Activated naive CD4-positive, alpha-beta T cell treated with anti-CD3 and anti-CD28 coated beads, Interleukin-2, amount 50 U/mL, for 24 hours (primary cell): Measurements from ENCODE around the gene S100P.

Experiments
- H3K27ac Mint-ChIP-seq: one replicate; pipeline ENCODE4 v1.8.0; 2021; ENCODE audit warnings: mild to moderate bottlenecking, mixed read lengths
- H3K27me3 Mint-ChIP-seq: one replicate; pipeline ENCODE4 v1.8.0; 2021; ENCODE audit warnings: mixed read lengths
- H3K36me3 Mint-ChIP-seq: one replicate; pipeline ENCODE4 v1.8.0; 2021; ENCODE audit warnings: mixed read lengths
- H3K4me1 Mint-ChIP-seq: one replicate; pipeline ENCODE4 v1.8.0; 2021; ENCODE audit warnings: mixed read lengths
- H3K4me3 Mint-ChIP-seq: one replicate; pipeline ENCODE4 v1.8.0; 2021; ENCODE audit warnings: mild to moderate bottlenecking, mixed read lengths
- H3K9me3 Mint-ChIP-seq: one replicate; pipeline ENCODE4 v1.8.0; 2021; ENCODE audit warnings: mixed read lengths

The S100P gene

DNA sequence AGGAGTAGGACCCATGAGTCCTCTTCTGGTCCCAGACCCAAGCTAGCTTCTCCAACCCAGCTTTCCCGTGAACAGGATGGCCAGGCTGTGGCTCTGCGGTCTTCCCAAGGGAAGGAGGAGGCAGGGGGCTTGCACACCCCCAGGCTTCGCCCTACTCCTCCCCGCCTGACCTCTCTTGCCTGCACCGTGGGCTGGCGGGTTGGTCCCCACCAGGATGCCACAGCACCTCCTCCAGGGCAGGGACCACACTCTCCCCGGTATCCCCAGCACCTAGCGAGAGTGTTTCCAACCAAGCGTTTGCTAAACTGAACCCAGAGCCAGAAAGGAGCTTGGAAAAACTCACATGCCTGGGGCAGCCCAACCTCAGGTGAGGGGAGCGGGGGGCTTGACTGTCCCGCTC, 9.0 kb upstream of the S100P start:
- Mint-ChIP-seq H3K9me3 (no peaks in the 10 kb centered on the region), H3K4me1 (peaks cover 27% of the 10 kb centered on the region), H3K36me3 (peaks cover 5% of the 10 kb centered on the region), H3K27me3 (no peaks in the 10 kb centered on the region), H3K27ac (no peak overlapping the region), H3K4me3 (no peak overlapping the region)

DNA sequence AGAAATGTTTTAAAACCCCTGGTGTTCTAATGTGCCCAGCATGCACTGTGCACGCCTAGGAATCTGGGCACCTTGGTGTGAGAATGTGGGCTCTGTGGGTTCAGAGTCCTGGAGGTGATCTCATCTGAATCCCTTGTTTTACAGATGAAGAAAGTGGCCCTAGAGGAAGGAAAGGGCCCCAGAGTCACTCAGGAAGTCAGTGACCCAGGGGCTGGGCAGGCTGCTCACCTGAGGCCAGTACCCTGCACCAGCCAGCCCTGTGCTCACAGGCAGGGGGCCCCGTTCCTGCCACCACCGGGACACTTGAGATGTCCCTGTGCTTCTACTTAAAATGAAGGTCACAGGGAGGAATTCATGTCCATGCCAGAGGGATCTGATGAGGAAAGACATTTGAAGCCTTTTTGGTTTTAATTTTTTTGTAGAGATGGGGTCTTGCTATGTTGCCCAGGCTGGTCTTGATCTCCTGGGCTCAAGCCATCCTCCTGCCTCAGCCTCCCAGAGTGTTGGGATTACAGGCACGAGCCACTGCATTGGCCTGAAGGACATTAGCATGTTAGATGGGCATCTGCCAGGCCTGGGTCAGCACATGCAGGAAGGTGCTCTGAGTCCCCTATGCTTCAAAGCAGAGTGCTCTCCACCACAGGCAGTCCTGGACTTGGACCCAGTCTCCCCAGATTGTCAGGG, 7.4 kb upstream of the S100P start:
- Mint-ChIP-seq H3K36me3 (no peaks in the 10 kb centered on the region), H3K27me3 (no peaks in the 10 kb centered on the region), H3K4me1 (peaks cover 43% of the 10 kb centered on the region), H3K27ac (no peak overlapping the region), H3K9me3 (no peaks in the 10 kb centered on the region), H3K4me3 (no peak overlapping the region)

DNA sequence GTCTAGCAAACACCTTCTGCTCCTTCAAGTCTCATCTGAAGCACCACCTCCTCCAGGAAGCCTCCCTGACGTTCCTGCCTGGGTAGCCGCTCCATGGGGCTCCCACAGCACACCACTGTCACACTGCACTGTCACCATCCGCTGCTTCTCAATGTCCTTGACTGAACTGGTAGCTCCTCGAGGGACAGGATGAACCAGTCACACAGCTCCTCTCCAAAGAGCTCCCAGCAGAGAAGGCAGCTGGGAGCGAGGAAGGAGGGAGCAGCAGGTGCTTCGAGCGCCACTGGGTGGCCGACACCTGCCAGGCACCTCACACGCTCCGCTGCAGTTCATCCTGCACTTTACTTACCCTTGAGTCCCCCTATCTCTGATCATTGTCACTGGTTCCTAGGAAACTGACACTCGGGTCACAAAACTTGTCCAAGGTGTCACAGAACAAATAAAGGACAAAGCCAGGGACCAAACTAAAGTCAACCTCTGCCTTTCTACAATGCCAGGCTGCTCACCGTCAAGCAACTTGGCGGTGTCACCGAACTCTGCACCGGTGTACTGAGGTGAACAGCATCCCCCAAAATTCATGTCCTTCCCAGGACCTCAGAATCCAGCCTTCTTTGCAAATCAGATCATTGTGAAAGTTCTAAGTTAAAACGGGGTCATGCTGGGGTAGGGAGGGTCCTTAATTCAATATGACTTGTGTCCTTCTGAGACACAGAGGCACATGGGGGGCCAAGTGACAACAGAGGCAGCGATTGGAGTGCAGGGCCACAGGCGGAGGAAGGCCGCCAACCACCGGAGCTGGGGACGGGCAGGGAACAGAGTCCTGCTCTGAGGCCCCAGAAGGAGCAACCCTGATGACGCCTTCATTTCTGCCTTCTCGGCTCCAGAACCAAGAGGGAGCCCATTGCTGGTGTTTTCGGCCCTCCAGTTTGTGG, 5.5 kb upstream of the S100P start:
- Mint-ChIP-seq H3K4me3 (no peak overlapping the region), H3K9me3 (no peaks in the 10 kb centered on the region), H3K27me3 (no peaks in the 10 kb centered on the region), H3K36me3 (no peaks in the 10 kb centered on the region), H3K27ac (no peak overlapping the region), H3K4me1 (peaks cover 55% of the 10 kb centered on the region)

DNA sequence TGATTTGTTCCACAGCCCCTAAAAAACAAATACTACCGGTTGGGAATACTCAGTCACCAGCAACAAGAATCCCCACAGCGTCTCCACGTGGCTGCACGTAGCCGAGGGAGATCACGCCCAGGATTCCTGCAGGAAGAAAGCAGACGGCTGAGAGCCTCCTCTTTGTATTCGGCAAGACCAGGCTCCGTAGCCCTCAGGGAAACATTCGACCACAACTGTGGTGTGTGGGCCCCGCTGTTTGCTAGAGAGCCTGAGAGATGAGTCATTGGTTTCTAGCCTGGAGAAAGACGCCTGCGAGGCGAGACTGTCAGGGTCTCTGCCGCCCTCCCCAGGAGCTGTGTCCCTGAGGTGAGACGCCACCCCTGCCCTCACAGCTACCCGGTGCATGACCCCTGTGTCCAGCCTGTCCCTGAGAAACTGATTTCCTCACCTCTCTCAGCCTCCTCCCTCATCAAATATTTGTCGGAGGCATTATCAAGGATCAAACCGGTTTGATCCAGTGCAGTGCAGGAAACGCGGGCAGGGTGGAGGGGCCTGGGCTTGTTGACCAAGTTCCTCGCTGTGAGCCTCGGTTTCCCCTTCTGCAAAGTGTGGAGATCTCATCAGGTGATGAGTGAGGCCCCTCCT, 4.7 kb upstream of the S100P start:
- H3K27me3 Mint-ChIP-seq, result no peaks in the 10 kb centered on the region
- H3K27ac Mint-ChIP-seq, result peak overlapping the region; percentile 53
- H3K4me1 Mint-ChIP-seq, result peaks cover 63% of the 10 kb centered on the region
- peak overlapping the region; percentile 74 for H3K4me3 Mint-ChIP-seq
- H3K9me3 Mint-ChIP-seq, result no peaks in the 10 kb centered on the region
- no peaks in the 10 kb centered on the region for H3K36me3 Mint-ChIP-seq

DNA sequence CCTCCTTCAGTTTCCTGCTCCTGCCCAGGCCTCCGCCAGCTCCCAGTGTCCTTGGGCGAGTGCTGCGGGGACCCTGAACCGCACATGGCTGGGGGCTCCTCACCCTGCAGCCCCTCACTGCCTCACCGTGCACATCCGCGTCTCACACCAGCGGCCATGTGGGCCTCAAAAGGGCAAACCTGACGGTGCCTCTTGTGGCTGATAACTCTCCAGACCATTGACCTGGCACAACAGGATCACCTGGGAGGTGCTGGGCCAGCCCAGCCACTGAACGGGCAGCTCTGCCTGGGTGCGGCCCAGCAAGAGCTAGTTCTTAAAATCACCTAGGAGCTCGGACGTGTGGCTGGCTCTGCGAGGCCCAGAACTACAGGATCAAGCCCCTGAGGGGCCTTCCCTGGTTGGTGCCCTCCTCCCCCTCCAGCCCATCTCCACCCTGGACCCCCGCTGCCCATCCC, 4.1 kb upstream of the S100P start:
- H3K4me3 Mint-ChIP-seq, result peak overlapping the region; percentile 74
- H3K4me1 Mint-ChIP-seq, result peaks cover 67% of the 10 kb centered on the region
- H3K27ac Mint-ChIP-seq, result peak overlapping the region; percentile 91
- H3K27me3 Mint-ChIP-seq, result no peaks in the 10 kb centered on the region
- H3K36me3 Mint-ChIP-seq, result no peaks in the 10 kb centered on the region
- no peaks in the 10 kb centered on the region for H3K9me3 Mint-ChIP-seq

DNA sequence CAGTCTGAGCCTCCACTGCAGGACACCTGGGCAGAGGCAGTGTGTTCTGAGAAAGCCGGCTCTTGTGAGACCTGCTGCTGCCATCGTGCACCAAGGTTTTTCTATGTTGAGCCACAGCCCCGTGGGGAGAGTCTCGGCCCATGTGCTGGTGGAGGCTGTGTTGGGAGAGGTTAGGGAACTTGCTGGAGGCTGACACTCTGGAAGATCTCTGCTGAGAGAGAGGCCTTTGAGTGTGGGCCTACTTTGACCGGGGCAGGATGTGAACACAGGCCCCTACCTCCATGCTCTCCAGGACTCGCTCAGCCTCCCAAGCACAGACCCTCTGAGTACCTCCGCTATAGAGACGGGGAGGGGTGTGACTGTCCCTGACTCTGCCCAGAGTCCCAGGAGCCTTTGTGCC, 1.3 kb upstream of the S100P start:
- Mint-ChIP-seq H3K27ac (no peak overlapping the region), H3K9me3 (no peaks in the 10 kb centered on the region), H3K4me3 (no peak overlapping the region), H3K4me1 (peaks cover 90% of the 10 kb centered on the region), H3K36me3 (no peaks in the 10 kb centered on the region), H3K27me3 (no peaks in the 10 kb centered on the region)

DNA sequence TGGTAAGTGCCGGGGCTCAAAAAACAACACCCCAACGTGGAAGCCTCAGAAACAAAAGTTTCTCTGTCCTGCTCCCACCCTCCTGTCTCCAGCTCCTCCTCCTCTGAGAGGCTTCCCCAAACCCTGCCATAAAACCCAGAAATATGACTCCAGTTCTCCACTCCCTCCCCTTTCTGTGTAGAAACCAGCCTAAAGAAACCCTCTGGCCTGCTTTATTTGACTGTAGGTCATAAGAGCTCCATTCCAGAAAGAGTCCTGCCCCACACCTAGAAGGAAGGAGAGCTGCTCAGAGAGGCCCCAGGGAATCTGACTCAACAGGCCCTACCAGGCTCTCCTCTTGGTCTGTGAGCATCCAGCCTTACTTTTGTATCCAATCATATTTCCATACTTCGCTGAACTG, 872 bp upstream of the S100P start:
- no peak overlapping the region for H3K4me3 Mint-ChIP-seq
- H3K4me1 Mint-ChIP-seq, result peaks cover 88% of the 10 kb centered on the region
- H3K27ac Mint-ChIP-seq, result peak overlapping the region; percentile 72
- H3K27me3 Mint-ChIP-seq, result no peaks in the 10 kb centered on the region
- H3K36me3 Mint-ChIP-seq, result no peaks in the 10 kb centered on the region
- no peaks in the 10 kb centered on the region for H3K9me3 Mint-ChIP-seq

DNA sequence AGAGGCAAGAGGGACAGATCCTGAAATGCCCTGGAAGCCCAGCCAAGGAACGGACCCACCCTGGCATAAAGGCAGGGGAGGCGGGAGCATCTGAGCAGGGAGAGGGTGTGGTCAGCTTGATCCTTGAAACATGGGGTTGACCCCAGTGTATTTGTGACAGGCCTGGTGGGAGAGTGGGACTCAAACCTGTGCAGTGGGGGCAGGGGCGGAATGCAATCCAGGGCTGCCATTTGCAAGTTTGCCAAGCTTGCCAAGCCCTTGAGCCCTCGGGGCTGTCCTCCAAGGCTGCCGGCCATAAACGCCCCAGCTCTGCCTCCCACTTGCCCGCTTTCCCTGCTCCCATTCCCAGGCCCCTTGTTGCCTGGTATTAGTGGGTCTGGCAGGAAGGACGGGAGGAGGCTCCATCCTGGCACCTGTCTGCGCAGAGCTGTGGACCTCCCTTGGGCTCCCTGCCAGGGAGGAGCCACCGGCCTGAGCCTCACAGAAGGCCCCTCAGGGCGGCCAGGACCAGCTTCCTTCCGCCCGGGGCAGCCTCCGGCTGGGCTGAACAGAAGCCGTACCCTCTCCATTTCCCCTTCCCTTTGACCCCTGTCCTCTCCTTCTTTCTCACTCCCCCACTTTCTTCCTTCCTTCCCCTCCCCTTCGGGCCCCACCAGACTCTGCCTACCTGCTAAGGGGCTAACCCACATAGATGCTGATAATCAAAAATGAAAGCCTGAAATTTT, 661 bp downstream of the S100P start:
- peak overlapping the region; percentile 59 for H3K4me3 Mint-ChIP-seq
- no peaks in the 10 kb centered on the region for H3K9me3 Mint-ChIP-seq
- no peaks in the 10 kb centered on the region for H3K36me3 Mint-ChIP-seq
- peak overlapping the region; percentile 90 for H3K27ac Mint-ChIP-seq
- H3K27me3 Mint-ChIP-seq, result no peaks in the 10 kb centered on the region
- H3K4me1 Mint-ChIP-seq, result peaks cover 86% of the 10 kb centered on the region

DNA sequence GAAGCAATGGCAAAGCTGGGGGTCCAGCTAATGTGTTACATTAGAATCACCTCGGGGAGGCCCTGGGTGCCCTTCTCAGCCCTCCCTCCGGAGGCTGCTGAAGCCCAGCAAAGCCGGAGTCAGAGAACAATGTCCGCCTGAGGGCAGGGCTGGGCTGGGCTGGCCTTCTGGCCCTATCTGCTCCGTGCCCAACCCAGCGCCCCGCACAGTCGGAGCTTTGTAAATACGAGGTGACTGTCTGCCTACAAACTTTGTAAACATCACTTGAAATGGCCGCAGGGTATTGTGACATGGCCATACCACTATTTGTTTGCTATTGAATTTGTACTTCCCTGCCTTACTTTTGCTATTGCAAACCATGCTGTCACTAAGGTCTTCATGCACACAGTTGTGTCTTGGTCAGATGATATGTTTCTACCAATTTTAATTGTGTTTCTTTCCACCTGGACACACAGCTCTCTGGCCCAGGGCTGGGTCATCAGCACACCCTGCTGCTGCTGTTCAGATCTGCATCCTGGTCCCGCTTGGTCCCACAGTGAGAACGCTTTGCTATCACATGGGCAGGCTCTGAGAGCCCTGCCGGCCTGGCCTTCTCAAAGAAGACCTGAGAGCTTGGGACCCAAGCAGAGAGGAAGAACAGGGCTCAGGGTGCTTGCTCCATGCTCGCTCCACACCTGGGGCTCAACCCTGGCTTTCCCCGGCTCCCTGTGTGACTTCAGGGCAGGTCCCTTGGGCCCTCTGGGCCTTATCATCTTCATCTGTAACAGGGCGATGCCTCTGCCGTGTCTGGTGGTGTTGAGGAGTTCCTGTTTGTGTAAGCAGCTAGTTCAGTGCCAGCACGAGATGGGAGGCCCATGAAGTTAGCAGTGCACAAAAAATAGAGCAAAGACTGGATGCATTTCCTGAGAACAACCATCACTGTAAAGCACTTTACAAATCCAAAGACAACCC, 2.3 kb downstream of the S100P start:
- Mint-ChIP-seq H3K4me1 (peaks cover 85% of the 10 kb centered on the region), H3K27ac (peak overlapping the region; percentile 87), H3K4me3 (peak overlapping the region; percentile 69), H3K9me3 (no peaks in the 10 kb centered on the region), H3K36me3 (no peaks in the 10 kb centered on the region), H3K27me3 (no peaks in the 10 kb centered on the region)

DNA sequence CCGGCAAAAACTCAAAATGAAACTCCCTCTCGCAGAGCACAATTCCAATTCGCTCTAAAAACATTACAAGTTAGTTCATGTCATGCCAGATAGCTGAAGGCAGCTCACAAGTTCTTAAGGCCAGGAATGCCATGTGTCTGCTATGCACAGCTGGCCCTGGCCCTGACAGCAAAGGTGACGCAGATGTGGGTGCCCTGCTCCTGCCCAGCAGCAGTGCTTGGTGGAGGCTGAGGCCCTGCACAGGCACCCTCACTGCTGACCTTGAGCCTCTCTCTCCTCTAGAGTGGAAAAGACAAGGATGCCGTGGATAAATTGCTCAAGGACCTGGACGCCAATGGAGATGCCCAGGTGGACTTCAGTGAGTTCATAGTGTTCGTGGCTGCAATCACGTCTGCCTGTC, 2.9 kb downstream of the S100P start:
- Mint-ChIP-seq H3K4me3 (peak overlapping the region; percentile 69), H3K36me3 (no peaks in the 10 kb centered on the region), H3K9me3 (no peaks in the 10 kb centered on the region), H3K27ac (peak overlapping the region; percentile 87), H3K27me3 (no peaks in the 10 kb centered on the region), H3K4me1 (peaks cover 81% of the 10 kb centered on the region)

DNA sequence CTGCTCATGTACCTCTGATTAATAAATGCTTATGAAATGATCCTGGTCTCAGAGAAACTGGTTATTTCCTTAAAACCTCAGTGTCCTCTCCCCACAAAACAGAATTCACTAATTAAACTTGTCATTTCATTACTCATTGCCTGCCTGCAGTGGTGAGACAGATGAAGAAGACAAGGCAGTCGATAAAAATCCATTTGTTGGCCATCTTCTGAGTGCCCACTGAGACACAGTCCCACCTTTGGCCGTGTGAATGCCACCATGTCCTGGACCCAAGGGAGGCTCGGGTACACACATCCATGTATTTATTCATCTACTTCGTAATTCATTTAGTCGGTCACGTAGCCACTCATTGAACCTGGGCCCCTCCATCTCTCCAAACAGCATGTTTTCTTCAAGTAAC, 3.5 kb downstream of the S100P start:
- H3K27ac Mint-ChIP-seq, result peak overlapping the region; percentile 87
- H3K9me3 Mint-ChIP-seq, result no peaks in the 10 kb centered on the region
- H3K4me3 Mint-ChIP-seq, result no peak overlapping the region
- no peaks in the 10 kb centered on the region for H3K36me3 Mint-ChIP-seq
- H3K4me1 Mint-ChIP-seq, result peaks cover 81% of the 10 kb centered on the region
- H3K27me3 Mint-ChIP-seq, result no peaks in the 10 kb centered on the region

DNA sequence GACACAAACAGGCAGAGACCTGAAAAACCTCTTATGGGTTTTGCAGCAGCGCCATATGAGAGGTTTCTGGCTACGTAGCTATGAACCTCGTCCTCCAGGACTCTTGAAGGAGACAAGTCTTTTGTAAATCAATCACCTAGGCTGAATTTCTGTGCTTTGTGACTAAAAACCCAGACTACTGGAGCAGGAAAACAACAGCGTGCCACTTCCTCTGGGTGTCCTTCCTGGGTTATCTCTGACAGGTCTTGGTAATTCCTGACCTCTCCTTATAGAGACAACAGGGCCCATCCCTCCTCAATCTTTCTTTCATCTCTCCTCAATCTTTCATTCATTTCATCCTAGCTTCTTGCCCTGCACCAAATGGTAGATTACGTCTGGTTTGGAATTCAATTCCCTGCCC, 5.7 kb downstream of the S100P start:
- Mint-ChIP-seq H3K36me3 (peaks cover 8% of the 10 kb centered on the region), H3K4me3 (peak overlapping the region; percentile 58), H3K27ac (peak overlapping the region; percentile 71), H3K27me3 (no peaks in the 10 kb centered on the region), H3K9me3 (peaks cover 5% of the 10 kb centered on the region), H3K4me1 (peaks cover 75% of the 10 kb centered on the region)

DNA sequence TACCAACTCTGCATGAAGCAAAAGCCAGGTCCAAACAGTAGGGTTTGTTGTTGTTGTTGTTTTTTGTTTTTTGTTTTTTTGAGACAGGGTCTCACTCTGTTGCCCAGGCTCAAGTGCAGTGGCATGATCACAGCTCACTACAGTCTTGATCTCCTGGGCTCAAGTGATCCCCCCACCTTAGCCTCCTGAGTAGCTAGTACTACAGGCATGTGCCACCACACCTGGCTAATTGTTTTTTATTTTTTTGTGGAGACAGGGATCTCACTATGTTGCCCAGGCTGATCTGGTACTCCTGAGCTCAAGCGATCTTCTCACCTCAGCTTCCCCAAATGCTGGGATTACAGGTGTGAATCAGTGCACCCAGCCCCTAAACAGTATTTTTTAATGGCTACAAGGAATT, 6.2 kb downstream of the S100P start:
- Mint-ChIP-seq H3K9me3 (peaks cover 5% of the 10 kb centered on the region), H3K27ac (no peak overlapping the region), H3K4me1 (peaks cover 75% of the 10 kb centered on the region), H3K36me3 (peaks cover 13% of the 10 kb centered on the region), H3K4me3 (peak overlapping the region; percentile 58), H3K27me3 (no peaks in the 10 kb centered on the region)

DNA sequence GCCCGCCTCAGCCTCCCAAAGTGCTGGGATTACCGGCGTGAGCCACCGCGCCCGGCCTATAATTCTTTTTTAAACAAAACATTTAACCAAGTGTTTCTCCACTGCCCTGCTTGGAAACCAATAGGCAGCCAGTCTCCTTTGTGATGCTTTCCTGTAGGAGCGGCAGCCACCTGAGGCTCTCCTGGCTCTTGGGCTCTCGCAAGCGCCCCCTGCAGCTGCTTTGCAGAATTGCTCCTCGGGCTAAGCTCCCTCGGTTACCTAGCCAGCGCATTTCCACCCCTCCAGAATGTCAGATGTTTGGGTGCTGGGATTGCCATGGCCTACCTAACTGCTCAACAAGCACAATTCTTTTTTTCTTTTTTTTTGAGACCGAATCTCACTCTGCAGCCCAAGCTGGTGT, 7.7 kb downstream of the S100P start:
- no peak overlapping the region for H3K27ac Mint-ChIP-seq
- H3K9me3 Mint-ChIP-seq, result peaks cover 5% of the 10 kb centered on the region
- H3K4me3 Mint-ChIP-seq, result no peak overlapping the region
- H3K27me3 Mint-ChIP-seq, result no peaks in the 10 kb centered on the region
- peaks cover 75% of the 10 kb centered on the region for H3K4me1 Mint-ChIP-seq
- H3K36me3 Mint-ChIP-seq, result peaks cover 22% of the 10 kb centered on the region
